Measurements from ENCODE around the gene TRIM66.

The TRIM66 gene, protein sequence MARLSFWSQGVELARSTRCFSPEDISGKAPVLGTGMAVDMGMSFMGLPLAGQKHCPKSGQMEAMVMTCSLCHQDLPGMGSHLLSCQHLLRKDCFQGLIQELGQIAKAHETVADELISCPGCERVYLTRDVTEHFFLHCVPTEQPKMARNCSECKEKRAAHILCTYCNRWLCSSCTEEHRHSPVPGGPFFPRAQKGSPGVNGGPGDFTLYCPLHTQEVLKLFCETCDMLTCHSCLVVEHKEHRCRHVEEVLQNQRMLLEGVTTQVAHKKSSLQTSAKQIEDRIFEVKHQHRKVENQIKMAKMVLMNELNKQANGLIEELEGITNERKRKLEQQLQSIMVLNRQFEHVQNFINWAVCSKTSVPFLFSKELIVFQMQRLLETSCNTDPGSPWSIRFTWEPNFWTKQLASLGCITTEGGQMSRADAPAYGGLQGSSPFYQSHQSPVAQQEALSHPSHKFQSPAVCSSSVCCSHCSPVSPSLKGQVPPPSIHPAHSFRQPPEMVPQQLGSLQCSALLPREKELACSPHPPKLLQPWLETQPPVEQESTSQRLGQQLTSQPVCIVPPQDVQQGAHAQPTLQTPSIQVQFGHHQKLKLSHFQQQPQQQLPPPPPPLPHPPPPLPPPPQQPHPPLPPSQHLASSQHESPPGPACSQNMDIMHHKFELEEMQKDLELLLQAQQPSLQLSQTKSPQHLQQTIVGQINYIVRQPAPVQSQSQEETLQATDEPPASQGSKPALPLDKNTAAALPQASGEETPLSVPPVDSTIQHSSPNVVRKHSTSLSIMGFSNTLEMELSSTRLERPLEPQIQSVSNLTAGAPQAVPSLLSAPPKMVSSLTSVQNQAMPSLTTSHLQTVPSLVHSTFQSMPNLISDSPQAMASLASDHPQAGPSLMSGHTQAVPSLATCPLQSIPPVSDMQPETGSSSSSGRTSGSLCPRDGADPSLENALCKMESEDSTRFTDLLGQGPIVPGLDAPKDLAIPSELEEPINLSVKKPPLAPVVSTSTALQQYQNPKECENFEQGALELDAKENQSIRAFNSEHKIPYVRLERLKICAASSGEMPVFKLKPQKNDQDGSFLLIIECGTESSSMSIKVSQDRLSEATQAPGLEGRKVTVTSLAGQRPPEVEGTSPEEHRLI (N-terminal part only)

DNA sequence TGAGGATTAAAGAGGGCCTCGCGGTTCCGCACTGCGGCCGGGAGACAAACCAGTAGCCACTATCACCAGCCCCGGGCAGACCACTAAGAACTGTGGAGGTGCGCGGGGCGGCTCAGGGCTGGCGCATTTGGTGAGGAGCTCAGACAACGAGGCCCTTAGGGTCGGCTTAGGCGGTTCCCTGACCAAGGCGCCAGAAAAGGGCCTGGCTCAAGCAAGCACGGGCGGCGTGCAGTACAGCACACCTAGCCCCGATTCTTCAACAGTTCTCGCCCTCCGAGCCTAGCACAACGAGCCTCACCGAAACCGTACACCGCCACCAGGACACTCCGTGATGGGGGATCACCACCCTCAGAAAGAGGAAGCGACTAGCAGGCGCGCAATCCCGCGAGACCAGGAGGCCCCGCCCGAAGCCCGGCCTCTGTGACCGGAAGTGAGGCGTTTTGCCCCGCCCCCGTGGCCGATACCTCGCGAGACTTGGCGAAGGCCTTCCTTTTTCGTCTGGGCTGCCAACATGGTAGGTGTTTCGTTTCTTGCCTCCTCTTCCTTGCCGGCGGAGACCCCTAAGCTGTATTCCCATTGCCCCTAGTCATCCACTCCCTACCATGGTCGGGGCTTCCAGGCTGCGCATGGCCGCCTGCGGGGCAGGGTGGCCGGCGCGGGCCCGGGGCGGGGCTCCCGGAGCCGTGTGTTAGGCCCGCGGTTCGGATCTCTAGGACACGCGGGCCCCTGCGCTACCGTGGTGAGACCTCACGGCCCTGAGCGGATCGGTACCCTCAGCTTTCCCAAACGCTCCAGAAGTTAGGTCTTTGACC is at the start of gene TRIM66, which contains the start of gene RPL27A:
Gene TRIM66, minus strand, starts transcription at position 363 of the 812 bp plus-strand sequence. CDS start 10,391 bp downstream, outside the sequence.
Gene RPL27A, plus strand, starts transcription at position 490 of the 812 bp plus-strand sequence. Its CDS starts 22 bp downstream, at position 512.
- DNase-seq (ENCODE audit: low spot score) = peak; percentile 61

DNA sequence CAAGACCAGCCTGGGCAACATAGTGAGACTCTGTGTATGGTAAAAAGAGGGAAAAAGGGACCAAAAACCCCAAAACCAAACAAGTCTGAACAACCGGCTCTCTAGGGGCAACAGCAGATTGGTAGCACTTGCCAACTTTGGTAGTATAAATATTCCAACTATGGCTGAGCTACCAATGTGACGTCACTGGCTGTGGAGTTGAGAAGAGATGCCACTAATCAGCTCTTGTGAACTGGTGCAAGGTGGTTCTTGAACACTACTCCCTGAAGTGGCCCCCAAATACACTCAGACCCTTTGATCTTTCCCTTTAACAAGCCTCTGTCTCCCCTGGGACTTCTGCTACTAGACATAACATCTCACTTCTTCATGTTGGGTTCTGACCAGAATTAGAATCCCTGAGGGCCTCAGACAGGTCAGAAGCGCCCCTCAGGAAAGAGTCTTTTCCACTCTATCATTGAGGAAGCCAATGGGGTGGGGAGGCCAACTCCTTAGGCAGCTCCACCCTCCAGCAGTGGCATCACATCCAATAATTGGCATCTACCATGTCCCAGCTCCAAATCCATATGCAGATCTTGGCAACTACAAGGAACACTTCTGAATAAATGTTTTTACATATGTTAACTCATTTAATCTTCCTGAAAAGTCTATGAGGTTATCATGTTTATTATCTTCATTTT is 49.3 kb upstream of the TRIM66 start:
- no peak for DNase-seq (ENCODE audit: low spot score)

DNA sequence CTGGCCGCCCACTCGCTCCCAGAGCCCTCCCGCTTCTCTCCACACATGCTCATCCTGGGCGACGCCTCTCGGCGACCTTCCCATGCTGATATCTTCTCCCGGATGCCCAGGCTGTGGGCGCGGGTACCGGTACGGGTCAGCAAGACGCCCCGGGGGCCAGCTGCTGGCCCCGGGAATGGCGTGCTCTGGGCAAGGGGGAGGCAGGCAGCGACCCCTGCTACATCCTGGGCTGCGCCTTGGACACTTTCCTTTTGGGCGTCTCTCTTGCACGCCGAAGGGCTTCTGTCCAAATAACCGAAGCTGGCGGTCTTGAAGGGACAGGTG is 48.2 kb upstream of the TRIM66 start:
- no peak for DNase-seq (ENCODE audit: low spot score)

DNA sequence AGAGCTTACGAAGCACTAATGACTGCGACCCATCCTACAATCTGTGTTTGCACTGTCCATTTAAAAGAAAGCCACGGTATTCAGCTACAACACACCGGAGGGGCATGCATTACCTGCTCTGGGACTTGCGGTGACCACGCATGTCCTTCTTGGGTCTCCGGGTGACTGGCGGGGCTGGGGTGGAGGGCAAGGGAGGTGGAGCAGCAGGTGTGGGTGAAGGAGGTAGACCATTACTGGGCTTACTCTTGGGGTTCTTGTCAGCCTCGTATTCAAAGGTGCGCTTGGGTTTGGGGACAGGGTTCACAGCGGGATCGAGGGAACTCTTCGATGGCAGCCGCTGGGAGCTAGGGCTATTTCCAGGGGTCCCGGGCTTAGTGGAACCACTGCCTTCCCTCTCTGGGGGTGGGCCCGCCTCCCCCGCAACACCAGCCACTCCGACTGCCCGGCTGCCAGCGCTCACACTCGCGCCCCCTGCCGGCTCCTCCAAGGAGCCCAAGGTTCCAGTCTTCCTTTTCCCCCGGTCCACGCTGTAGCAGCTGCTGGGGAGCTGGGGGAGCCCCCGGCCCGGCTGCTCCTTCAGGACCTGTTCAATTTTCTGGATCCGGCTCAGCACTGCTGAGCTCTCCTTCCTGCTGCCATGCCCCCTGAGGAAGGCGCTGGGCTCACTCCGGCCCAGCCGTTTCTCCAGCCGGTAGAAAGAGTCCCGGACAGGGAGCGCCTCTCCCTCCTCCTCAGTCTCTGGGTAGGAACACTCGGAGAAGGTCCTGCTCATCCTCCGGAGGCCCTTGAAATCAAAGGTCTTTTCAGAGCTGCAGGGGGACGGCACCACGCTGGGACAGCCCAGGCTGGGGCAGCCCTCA is 47.6 kb upstream of the TRIM66 start:
- no peak for DNase-seq (ENCODE audit: low spot score)

DNA sequence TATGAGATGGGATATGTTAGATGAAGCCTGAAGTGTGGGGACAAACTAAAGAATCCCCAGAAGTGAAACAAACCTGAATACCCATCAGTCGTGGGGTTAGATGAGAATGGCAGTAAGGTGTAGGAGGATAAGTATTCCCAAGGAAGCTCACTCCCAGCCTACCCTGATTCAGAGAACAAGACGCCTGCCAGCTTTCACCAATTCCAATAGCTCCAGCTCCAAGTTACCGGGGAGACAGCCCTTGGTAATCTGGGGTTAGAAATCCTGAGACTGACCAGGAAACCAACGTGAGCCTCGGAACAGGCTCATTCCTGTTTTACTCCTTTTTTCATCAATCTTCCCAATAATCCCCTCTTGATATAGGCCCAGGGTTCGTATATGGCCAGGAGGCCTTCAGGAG is 46.6 kb upstream of the TRIM66 start:
- DNase-seq (ENCODE audit: low spot score) = no peak

DNA sequence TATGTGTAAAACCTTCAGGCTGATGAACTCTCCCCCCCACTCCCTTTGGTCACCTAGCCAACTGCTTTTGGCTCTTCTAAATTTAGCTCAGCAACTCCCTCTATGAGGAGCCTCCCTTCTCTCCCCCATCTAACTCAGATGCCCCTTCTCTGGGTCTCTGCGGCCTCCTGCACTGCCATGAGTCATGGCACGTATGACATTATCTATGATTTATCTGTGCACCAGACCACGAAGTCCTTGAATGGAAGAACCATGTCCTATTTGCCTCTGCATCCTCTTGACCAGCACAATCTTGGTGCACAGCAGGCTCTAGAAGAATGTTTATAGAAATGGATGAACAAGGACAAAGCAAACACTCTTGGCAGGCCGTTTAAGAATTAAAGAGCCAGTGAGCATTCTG is 46.1 kb upstream of the TRIM66 start:
- DNase-seq (ENCODE audit: low spot score) = no peak

DNA sequence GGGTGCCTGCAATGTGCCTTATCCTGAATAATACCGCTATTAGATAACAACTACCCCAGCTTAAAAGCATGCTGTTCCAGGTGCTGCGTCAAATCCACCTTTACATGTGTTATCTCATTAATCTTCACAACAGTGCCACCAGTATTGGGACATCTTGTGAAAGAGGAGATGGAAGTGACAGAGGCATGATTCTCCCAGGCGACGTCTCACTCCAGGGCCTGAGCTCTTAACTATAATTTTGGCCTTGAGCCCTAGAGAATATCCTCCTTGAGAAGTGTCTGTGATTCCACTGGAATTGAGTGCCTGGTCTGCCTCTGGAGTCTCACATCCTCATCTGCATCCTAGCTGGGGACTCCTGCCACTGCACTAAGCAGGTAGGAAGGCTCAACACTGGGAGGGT is 43.9 kb upstream of the TRIM66 start:
- DNase-seq (ENCODE audit: low spot score) = no peak

DNA sequence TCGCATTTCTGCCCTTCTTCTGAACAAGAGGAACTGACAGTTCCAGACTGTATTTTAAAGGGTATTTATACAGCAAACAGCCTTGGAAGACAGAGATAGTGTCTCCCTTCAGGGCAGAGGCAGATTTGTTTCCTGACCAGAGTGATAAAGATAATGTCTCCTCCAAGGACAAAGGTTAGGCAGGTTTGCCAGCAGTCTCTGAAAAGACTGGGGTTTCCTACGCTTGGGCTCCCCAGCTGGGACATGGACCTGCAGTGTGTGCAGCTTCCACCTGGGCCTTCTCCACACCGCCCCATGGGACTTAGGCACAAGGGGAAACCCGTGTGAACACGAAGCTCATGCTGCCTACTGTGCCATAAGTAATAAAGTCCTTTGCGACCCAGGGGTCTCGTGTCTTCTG is 42.2 kb upstream of the TRIM66 start:
- no peak for DNase-seq (ENCODE audit: low spot score)

DNA sequence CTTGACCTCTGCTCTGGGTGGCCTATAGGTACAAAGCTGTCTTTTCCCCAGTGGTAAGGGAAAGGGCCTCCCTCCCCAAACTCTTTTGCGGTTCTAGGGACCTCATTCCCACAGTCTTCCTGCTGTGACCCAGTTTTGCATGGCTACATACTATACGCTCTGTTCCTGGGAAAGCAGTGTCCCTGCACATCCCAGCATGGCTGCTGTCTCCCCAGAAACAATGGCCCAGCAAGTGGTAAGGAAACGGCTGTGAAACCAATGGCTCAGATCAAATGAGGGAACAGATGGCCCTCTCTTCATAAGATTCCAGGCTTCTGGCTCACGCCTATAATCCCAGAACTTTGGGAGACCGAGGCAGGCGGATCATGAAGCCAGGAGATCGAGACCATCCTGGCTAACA is 41.2 kb upstream of the TRIM66 start:
- DNase-seq (ENCODE audit: low spot score) = no peak

DNA sequence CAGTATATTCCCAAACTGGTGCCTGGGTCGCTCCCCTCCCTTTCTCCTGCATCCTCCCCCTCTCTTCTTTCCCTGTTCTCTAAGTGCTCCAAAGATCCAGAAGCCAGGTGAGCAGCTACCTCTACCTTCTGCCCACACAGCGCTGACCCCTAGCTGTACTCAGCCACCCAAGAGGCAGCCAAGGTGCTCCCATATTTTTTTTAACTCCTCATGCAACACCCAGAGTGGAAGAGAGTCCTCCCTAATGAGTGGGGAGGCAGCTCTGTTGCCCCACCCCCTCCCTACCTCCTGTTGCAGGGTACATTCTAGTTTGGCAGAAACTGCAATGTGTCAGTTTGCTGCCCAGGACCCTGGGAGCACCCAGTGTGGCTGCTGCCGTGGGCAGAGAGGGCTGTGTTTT is 40.3 kb upstream of the TRIM66 start:
- no peak for DNase-seq (ENCODE audit: low spot score)

DNA sequence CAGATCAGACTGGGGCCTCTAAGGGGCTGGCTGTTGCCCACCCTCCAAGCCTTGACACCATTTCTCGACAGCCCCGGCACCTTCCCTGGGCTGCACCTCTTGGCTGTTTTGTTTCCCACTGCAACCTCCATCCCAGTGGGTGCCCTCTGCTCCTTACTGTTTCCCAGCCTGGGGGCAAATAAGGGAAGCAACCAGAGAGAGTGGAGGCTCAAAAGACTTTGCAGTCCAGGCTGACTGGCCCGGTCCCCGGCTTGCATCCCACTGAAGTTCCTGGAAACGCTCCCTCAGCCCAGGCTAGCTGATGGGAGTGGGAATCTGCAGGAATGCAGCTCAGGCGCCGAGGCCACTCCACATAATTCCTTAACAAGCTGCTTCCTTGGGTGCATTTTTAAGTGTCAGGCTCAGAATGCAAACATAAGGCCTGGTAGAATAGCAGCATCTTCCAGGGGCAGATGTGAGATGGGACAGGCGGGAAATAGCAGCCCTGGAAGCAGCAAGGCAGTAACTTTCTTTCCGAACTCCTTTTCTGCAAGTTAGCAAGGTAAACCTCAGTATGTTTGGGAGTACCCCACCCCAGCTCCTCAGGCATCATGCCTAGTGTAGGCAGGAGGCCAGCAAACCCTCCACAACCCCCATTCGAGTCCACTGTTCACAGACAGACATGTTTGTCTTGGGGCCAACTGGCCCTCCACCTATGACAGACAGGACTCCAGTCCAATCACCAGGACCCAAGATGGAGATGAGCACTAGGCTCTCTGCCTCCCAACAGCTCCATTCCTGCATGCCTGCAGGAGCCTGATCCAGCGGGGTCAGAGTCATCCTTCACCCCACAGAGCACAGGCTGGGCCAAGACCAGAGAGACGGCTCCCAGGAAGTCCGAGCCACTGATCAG is 39.4 kb upstream of the TRIM66 start:
- DNase-seq (ENCODE audit: low spot score) = no peak

DNA sequence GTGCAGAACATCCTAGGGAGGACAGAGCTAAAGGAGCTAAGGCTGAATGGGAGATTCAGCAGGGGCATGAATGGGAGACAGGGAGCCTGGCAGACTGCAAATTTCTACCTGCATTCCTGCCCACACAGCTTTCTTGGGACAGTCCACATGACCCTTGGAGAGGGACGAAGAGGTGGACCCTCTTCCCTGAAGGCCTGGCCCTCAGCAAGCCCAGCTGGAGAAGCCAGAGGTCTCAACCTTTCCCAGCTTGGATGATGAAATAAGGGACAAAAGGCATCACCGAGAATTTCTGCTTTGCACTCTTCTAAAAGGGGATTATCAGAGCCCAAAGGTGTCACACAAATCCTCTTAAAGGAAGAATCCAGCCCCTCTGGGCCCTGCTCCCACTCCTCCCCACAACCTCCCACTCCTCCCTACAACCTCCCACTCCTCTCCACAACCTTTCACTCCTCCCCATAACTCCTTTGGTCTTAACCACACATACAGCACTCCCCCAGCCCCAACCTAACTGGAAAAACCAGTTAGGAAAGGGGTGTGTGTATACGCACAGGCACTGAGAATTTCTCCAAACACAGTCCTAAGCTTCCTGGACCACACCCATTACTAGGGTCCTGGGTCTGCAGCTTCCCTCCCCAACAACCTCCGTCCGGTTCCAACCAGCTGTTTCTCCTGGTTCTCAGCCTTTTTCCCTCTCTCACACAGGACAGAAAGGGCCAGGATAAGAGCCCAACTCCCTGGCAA is 38.6 kb upstream of the TRIM66 start:
- DNase-seq (ENCODE audit: low spot score) = no peak

DNA sequence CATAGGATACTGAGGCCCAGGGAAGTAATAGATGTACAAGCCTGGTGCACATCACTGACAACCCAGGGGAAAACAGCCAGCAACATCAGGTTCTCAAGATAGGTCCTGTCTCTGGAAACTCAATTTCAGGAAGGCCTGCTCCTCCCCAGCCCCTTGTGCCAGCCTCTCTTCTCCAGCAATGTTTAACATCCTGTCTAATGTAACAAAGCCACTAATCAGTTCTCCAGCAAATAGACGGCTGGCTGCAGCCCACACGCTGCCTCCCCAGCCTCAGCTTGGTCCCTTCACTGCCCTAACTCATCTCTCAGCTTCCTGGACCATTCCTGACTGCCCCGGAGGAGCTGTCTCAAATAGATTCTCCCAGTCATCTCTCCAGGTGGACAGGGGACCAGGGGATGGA is 37.9 kb upstream of the TRIM66 start:
- no peak for DNase-seq (ENCODE audit: low spot score)

DNA sequence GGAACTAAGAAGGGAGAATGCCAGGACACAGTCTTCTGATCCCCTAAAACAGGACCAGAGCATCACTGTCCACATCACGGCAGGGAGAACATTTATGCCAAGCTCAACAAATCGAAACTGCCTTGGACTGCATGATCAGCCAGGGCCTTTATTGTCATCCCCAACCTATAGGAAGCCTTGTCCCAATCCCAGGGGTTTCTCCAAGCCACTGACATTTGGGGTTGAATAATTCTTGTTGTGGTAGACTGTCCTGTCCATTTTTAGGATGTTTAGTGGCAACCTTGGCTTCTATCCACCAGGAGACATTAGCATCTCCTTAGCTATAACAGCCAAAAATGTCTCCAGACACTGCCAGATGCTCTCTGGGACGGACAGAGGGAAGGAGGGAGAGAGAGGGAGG is 37.3 kb upstream of the TRIM66 start:
- no peak for DNase-seq (ENCODE audit: low spot score)

DNA sequence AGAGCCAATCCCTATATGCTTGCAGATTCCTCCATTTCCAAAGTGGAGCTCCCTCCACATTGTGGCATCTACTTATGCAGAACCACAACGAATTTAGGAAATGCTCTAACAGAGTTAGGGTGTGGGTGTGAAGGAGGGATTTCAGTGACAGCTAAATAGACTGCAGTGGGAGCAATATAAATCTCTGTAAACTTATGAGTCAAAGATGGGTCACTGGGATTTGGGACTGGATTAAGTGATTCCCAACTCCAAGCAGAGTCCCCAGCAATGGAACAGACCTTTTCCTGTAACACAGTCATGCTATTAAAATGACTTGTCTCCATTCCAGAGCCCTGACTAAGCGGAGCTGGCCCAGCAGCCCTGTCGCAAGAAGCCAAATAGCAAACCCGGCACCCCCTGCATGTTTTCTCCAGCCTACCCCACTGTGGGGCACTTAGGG is 36.8 kb upstream of the TRIM66 start:
- DNase-seq (ENCODE audit: low spot score) = no peak

DNA sequence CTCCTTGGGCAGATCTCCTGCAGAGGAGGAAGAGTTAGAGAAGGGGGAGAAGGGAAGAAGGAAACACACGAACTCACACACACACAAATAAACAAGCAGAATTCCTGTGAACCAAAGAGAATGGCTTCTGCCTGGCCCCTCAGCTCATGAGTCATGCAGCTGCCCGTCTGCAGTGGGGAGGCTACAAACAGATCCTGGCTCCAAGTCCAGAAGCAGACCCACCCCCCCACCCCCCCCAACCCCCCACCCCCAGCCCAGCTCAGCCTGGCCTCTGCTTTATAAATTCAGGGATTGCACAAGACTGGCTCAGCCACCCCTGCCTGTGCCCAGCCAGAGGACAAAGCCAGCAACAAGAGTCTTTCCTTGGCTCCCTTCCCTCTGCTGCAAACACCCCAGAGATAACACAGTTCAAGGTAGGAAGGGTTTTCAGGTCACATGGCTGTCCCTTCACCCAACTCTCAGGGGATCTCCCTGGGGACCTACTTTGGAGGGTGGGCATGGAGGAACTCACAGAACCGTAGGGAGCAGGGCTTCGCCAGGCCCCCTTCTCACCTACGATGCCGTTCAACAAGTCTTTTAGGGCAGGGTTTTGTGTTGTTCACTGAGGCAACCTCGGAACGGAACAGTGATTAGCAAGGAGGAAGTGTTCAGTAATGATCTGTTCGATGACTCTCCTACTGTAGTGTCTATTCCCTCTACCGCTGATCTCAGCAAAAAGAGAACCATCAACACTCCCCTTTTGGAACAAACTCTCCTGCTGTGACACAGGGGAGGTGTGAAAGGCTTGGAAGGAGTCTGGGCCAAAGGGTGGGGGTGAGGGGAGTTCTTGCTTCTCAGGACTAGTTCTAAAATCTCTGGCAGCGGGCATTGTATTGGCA is 35.6 kb upstream of the TRIM66 start:
- DNase-seq (ENCODE audit: low spot score) = no peak

DNA sequence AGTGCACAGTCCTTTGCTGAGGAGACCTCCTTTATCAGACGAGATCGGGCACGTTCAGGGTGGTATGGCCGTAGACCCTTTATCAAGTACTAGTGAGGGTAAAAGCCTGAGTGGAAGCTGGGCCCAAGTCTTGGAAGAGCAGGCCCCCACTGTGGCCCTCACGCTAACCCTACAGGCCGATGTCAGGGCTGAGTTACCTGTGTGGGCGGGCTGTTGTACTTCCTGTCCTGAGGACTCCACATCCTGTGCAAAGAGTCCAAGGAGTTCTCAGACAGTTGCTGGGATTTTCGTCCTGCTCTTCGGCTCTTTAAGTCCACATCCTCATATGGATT is 35.0 kb upstream of the TRIM66 start:
- no peak for DNase-seq (ENCODE audit: low spot score)

DNA sequence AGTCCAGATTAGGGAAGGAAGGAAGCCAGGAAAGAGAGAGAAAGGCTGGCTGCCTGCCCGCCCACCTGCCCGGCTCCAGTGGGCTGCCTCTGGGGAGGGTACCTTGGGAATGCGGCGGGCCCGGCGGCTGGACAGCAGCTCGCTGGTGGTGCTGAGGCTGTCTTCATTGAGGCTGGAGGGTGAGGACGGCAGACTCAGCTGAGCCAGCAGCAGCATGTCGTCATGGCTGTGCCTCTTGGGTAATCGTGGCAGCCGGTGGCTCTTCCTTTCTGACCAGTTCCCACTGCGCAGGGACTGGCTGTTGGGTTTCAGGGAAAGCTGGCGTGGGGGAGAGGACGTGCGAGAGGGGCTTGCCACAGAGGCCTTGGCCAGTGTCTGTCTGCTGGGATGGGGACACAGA is 33.0 kb upstream of the TRIM66 start:
- DNase-seq (ENCODE audit: low spot score) = no peak
